ENCODE measurements around the gene LMOD1.

DNA sequence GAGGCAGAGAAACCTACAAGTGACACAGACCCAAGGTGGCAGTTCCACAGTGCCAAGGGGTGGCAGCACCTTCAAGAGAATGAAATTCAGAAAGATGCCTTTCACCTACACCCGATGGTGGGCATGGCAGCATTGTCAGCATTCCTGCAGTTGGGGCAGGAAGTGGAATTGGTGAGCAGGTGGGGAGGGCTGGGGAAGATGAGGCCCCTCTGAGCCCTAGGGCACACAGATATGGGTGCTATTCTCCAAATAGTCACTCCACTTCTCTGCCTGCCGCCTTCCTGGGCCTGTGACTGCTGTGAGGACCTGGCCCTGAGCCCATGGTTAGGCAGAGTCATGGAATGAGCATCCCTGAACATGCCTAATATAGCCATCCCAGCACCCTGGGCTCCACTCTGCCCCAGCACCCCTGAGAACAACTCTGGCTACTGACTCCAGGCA is 49.4 kb downstream of the LMOD1 start:
- TF ChIP-seq, protein P1, sequence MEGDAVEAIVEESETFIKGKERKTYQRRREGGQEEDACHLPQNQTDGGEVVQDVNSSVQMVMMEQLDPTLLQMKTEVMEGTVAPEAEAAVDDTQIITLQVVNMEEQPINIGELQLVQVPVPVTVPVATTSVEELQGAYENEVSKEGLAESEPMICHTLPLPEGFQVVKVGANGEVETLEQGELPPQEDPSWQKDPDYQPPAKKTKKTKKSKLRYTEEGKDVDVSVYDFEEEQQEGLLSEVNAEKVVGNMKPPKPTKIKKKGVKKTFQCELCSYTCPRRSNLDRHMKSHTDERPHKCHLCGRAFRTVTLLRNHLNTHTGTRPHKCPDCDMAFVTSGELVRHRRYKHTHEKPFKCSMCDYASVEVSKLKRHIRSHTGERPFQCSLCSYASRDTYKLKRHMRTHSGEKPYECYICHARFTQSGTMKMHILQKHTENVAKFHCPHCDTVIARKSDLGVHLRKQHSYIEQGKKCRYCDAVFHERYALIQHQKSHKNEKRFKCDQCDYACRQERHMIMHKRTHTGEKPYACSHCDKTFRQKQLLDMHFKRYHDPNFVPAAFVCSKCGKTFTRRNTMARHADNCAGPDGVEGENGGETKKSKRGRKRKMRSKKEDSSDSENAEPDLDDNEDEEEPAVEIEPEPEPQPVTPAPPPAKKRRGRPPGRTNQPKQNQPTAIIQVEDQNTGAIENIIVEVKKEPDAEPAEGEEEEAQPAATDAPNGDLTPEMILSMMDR (IDR thresholded peaks at IDR 0.05): no peak
- TF ChIP-seq POLR2A (IDR thresholded peaks at IDR 0.05) (no peak), POLR2AphosphoS5 (IDR thresholded peaks at IDR 0.05) (peak; percentile 28)
